NCI-H748 (cell line): Measurements from ENCODE around the gene ZNF799.
"Not testable (repeated sequence)": the region's sequence is repeated elsewhere in the genome, so short reads cannot be mapped to it uniquely, and the experiment has no call there.

ENCODE experiments used
- DNase-seq: peaks from one replicate; lab custom pipeline; 2025; ENCODE audit not compliant: unreplicated experiment; lab: John Stamatoyannopoulos, UW

Gene ZNF799

DNA sequence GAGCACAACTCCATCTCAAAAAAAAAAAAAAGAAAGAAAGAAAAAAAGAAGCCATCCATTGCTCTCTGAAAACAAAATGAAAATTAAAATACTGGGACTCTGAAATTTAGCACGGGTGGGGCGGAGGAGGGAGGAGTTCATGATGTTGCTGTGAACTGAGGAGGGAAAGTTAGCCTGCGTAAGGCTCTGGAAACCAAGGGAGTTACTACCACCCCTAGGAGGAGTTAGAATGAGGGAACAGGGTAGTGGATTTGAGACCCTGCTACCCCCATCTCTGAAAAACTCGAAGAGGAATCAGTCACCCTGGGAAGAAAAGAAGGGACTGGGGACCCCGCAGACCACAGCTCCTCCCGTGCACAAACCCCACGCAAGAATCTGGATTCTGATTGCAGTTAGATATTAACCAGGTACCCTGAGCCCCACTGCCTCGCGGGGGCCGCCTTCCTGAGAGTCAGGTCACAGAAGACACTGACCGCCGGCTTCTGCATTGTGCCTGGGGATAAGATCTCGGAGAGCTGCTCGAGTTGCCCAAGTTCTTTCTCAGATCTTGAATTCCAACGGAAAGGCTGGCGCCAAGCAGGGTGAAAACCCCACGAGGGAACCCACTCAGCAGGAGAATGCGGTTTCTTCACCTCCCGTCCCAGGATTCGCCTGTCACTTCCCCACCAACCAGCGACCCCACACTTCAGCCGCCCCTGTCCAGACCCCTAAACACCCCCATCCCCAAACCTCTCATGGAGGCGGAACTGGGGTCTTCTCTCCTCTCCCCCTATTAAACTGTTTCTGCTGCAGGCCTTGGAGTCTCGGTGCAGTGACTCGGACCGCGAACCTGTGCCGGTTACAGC is 36.5 kb downstream of the ZNF799 start:
- DNase-seq: no peak

DNA sequence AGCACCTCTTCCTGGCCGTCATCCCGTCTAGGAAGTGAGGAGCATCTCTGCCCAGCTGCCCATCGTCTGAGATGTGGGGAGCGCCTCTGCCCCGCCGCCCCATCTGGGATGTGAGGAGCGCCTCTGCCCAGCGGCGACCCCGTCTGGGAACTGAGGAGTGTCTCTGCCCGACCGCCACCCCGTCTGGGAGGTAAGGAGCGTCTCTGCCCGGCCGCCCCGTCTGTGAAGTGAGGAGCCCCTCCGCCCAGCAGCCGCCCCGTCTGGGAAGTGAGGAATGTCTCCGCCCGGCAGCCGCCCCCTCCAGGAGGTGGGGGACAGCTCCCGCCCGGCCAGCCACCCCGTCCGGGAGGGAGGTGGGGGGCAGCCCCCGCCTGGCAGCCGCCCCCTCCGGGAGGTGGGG is 38.8 kb downstream of the ZNF799 start:
- DNase-seq: not testable (repeated sequence)

DNA sequence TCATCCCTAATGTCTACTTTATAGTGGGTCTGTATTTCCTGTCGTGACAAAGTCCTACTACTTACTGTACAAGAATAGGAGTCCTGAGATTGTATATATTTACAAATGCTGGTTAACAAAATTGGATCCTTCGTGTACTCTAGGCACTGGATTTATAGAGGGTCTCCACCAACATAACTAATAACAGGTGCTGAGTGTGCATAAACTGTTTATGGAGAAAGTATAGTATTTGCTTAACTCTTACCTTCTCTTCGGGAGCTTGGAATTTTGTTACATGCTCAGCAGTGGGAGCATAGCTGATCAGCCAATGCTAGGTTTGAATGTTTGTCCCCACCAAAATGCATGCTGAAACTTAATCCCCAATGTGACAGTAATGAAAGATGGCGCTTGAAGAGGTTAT is 47.7 kb downstream of the ZNF799 start:
- DNase-seq: no peak

DNA sequence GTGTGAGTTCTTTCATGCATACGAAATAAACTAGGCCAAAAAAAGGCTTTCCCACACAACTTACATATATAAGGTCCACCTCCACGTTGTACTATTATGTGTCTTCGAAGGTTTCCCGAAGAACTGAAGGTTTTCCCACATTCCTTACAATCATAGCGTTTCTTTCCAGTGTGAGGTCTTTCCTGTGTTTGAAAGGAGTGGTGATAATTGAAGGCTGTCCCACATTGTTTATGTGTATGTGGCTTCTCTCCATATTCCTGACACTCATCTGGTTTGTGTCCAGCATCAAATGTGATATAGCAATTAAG is 50.2 kb downstream of the ZNF799 start:
- DNase-seq: no peak

DNA sequence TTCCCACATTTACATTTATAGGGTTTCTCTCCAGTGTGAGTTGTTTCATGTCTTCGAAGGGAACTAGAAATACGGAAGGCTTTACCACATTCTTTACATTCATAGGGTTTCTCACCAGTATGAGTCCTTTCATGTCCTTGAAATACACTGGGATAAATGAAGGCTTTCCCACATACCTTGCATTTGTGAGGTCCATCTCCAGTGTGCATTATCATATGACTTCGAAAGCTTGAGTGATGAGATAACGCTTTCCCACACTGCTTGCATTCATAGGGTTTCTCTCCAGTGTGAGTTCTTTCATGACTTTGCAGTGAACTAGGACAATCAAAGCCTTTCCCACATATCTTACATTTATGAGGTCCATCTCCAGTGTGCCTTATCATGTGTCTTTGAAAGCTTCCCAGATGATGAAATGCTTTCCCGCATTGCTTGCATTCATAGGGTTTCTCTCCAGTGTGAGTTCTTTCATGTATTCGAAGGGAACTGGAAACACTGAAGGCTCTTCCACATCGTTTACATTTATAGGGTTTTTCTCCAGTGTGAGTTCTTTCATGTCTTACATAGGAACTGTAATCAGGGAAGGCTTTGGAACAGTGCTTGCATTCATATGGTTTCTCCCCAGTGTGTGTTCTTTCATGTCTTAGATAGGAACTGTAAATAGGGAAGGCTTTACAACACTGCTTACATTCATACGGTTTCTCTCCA is 50.7 kb downstream of the ZNF799 start:
- DNase-seq: no peak

DNA sequence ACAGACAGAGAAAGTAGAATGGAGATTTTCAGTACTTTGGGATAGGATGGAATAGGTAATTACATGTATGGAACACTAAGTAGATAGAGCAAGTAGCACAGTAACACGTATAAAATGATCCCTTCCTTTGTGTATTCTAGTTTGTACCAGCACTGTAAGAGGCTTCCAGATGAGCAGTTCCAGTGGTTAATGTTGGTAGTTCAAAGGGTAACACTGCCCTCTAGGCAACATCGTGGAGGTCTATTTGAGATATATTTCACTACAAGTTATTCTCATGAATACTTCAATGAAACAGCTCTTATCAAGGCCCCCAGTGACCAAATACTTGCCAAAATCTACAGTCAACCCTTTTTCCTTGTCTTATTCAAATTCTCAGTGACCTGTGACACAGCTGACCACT is 54.2 kb downstream of the ZNF799 start:
- peak; percentile 0 for DNase-seq

DNA sequence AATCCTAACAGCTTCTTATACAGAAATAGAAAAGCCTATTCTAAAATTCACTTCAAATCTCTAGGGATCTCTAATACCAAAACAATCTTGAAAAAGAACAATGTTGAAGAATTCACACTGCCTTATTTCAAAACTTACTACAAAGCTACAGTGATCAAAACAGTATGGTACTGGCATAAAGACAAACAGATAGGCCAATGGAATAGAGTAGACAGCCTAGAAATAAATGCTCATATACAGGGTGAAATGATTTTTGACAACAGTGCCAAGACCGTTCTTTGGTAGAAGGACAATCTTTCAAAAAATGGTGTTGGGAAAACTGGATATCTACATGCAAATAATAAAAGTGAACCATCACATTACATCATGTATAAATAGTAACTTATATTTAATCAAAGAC is 55.9 kb downstream of the ZNF799 start:
- DNase-seq: no peak
